Middle frontal gyrus (tissue), 1 donor: ENCODE measurements around the gene MDFIC2.
"Not testable (repeated sequence)": the region's sequence is repeated elsewhere in the genome, so short reads cannot be mapped to it uniquely, and the experiment has no call there.

Experiments
- DNase-seq: peaks from one replicate; pipeline ENCODE4 v3.0.0-alpha.2; 2015; ENCODE audit warnings: low spot score; ENCODE audit errors: extremely low spot score

Gene MDFIC2

DNA sequence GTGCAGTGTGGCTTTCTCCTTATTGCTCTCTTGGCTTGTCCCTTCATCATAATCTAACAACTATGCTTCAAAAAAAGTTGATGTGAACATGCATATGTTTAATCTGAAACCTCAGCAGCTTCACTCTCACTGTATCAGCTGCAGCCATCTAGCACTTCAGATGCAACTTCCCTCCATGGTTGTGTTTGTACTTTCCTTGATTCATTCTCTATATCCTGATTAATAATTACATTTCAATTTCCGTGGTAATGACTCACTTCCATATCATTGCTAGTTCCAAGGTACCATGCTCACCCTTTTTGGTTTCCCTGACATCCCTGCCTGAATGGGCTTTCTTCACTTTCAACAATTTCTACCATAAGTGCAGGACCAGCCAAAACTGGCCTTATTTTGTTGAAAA lies 51.2 kb downstream of the MDFIC2 start:
- DNase-seq: no peak

DNA sequence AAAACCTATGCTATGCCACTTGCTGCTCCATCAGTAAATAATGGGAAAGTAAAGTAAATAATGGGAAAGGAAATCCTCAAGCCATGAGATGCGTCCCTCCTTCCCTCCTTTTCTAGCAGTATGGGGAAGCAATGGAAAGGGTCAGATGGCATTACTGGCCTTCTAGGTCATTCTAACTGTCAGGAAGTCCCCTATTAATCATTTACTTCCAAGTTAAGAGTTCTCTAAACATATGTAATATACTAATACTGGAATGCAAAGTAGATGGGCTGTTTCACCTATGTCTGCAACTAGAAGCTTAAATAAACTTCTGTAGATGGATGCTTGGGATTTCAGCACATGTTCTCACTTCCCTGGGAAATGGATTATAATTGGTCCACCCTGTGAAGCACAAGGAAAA lies 55.9 kb downstream of the MDFIC2 start:
- no peak for DNase-seq

DNA sequence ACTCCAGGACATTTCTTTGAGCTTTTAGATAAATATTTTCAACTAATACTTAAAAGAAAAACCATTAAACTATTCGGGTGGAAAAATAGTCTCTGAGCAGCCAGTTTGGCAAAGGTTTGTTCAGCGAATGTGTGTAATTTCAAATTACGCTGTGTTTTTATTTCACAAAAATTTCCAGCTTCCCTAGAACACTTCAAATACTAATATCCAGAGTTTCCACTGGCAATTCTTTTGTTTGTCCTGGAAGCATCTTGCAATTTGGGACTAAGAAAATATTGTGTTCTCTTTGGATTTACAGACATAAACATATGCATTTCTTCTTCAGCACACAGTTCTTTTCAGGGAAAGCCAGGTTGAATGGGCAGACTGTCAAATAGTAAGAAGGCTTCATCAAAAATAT lies 61.9 kb downstream of the MDFIC2 start:
- DNase-seq: no peak

DNA sequence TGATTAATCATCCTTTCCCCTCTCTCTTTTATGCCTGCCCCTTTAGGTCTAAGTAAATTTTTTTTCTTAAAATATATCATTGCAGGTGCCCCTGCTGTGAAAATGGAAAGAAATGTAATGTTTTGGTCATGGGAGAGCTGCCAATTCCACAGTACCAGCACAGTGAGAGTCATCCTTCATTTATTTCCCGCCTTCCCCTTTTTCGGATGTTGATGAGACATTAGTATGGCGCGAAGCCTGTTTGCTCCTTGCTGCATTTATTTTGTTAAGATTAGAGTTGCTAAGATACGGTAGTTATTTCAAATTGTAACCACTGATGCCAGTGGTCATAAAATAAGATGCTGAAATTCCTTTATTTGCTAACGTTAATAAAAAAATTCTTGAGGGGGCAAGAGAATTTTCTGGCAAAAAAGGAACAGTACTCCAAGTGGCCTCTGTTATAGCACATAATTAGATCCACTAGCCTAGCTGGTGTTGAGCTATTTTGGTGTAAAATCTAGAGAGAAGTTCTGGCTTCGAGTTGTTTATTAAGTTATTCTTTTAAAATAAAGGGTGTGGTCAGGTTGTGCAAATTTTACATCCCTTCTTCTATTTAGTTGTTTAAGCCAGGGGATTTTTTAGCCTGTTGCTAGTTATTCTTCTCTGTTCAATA lies 62.8 kb downstream of the MDFIC2 start:
- no peak for DNase-seq

DNA sequence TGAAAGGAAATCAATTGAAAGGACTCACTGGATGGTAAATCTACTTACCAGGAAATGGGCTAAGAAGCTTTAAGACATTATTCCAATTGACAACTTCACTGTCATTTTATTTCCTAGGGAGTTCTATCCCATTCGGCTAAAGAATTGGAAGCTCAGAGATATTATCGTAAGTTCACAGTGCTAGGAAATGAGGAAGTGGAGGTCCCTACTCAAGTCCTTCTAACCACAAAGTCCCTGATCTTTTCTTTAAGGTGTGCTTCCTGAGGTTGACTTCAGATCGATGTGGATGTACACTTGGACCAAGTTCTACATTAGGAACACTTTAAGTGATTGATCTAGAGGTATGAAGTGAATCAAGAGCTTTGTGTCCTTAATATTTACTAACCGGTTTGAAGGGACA lies 63.6 kb downstream of the MDFIC2 start:
- DNase-seq: no peak

DNA sequence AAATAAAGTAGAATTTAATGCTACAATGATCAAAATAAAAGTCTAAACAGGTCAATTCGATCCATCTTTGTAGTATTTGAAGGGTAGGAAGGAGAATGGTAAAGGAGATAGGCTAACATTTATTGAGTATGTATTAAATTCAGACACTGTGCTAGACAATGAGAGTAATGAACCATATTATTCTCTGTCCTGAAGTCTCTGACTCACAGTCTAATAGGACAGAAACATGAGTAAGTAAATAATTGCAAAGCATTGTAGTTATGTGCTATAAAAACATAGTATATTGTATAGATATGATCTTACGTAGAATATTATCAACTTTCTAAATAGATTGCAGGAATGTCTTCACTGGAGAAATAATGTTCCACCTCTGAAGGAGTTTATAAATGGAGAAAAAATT lies 64.5 kb downstream of the MDFIC2 start:
- DNase-seq: no peak

DNA sequence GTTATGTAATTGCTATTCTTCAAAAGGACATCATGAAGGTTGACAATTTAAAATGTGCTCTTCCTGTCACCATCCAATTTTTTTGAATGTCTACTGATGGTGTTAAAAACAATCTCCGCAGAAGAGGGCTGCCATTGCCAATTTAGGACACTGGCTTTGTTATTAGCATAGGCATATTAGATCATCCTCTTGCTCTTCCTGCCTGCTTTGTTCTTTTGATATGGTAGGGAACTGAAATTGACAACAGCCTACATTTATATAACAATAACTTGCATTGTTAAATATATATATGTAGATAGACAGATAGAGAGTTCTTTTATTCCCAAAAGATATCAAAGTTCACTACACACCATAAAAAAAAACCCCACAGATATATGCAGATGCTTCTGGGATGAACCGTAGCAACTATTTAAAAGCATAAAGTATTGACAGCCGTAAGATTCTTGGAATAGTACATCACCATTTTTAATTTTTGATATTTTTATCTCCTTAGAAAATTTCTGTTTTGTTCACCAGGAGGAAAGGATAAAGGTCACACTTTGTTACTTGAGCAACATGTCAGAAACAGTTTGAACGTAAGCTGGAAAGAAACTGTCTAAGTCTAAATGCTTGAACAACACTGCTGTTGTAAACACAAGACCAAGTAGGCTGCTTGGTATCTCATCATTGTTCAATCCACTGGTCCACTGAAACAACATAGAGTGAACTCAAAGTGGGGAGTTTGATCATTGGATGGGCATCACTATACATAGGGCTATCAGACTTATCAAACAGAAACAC lies 66.5 kb downstream of the MDFIC2 start:
- no peak for DNase-seq

DNA sequence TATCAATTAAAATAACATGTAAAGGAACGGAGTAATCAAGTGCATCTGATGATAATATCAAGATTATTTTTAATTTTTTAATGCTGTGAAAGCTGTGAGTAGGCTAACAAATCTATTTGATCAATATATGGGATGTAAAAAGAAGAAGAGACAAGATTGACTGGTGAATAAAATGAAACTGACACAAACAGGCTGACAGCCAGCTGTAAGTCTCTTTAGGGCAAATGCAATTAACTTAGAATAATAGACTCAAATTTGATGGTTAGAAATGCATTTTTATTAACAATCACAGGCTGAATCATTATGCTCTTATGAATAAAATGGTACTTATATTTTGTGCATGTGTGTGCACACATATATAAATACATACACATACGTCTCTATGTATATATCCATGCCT lies 68.0 kb downstream of the MDFIC2 start:
- DNase-seq: no peak

DNA sequence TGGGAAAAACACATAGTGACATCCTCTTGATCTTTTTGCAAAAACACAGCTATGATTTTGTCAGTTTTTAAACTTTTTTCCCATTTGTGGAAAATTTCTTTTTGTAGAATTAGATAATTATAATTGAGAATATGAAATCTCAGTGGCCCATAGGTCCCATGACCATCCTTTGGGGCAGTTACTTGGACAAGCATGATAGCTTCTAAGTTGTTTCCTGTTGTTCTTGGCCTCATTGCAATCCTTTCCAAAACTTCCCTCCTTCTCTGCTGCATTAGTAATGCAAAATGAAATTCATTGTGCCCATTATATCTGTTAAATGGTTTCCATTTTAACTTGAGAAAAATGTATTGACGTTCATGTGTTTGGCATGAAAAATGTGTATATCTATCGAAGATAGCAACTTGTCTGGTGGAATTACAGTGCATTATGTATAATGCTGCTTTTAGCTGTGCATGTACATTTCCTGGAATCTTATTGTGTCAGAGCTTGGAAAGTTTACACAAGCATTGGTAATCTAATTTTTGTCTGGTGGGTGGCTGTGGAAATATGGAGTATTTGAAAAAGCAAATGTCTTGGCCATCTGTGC lies 70.0 kb downstream of the MDFIC2 start:
- no peak for DNase-seq

DNA sequence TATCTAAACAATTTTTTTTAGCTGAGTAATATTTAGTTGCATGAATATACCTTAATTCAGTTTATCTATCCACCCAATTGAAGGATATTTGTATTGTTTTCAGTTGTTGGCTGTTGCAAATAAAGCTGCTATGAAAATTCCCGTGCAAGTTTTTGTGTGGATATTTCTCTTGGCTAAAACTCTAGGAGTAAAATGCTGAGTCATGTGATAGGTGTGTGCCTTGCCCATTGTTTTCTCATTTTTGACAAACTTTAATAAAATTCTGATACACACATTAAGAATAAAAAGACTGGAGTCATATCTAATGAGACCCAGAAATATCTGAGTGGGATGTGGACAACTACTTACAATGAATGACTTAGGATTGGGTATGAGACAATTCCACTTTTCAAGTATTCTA lies 78.6 kb downstream of the MDFIC2 start:
- no peak for DNase-seq

DNA sequence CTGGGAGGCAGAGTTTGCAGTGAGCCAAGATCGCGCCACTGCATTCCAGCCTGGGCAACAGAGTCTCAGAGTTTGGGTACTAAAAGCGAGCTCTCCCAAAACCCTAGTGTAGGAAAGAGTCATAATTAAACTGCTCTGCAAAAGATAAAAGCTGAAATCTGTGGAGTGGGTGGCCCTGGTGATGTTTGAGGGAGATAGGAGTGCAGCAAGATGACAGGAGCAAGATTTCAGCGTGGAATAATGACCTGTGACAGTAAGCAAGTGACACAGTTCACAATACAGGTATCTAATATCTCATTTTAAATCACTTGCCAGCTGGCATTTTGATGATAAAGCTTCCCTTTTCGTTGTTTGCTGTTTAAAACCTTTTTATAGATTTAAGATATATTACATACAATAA lies 79.3 kb downstream of the MDFIC2 start:
- no peak for DNase-seq

DNA sequence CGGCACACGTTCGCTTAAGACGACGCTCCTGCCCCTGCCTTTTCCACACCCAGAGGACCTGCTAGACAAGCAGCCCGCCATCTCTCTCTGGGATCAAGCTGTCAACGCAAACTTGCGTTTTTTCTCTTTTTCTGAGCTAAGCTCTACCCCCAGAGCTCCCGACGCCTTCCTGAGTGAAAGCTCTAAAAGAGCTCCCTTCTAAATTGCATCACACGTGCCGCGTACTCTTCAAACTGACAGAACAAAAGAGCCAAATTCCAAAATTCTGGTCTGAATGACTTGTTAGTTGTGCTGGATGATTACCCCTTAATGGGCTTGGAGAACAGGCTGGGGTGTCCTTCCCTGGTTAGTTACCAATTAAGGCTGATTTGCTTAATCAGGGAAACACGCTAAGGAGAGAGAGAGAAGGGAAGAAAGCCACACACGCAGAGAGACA lies 81.2 kb downstream of the MDFIC2 start:
- DNase-seq: no peak

DNA sequence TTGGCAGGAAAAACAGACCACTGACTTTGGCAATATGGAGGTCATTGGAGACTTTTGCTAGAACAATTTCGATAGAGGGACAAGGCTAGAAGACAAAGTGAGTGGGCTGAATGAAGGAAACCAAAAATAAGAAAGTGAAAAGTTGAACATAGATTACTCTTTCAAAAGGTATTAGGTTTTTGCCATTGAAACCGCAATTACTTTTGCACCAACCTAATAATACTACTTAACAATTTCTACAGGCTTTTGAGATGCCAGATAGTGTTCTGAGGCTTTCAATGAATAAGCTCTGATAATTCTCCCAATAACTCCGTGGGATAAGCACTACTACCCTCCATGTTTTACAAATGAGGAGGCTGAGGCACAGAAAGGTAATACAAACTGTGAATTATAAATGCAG lies 85.0 kb downstream of the MDFIC2 start:
- no peak for DNase-seq

DNA sequence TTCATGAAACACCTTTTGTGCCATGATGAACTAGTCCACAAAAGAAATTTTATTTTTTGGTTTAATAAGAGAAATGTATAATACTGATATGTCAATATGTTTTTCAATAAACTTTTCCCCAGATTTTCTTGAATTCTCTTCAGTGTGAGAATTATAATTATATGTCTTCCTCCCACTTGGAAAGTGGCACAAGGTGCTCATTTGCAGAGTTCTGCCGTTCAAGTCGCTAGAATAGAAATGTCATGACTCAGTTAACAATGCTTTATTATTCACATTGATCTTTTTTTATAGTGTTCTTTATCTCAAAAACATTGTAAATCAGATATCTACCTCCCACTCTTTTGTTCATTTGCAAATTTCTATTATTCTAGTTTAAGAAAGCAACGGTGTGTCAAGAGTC lies 87.3 kb downstream of the MDFIC2 start:
- DNase-seq: no peak

DNA sequence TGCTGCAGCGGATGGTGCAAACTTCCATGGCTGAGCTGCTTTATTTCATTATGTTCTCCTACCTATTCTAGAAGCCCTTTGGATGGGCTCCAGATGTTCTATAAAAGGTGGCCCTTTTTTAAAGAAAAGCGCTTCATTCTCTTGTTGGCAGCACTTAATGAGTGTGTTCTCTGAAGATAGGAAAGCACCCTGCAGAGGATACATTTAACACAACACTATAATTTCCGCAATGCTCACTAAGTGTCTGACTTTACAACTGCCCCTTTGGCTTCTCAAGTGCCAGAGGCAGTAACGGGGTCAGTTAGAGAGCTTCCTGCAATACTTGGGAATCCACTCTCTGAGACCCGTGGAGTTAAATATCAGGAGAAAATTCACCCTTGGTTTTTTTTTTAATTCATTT lies 88.1 kb downstream of the MDFIC2 start:
- no peak for DNase-seq

DNA sequence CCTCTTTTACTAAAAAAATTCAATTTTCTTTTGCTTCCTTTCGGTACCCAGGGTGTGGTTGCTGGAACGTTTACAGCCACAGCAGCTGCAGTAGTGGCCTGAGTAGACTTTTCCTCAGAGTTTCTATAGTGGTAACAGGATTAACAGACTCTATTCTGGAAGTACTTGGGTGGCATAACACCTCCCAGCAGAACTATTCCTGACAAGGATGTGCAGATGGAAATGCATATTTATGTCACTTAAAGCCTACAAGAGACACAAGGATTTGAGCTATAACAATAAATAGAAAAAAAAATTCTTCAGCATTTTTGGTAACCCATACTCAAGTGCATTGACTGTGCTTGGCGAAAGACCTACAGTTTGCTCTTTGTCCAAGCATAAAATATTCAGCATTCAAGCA lies 94.0 kb downstream of the MDFIC2 start:
- DNase-seq: peak; percentile 6

DNA sequence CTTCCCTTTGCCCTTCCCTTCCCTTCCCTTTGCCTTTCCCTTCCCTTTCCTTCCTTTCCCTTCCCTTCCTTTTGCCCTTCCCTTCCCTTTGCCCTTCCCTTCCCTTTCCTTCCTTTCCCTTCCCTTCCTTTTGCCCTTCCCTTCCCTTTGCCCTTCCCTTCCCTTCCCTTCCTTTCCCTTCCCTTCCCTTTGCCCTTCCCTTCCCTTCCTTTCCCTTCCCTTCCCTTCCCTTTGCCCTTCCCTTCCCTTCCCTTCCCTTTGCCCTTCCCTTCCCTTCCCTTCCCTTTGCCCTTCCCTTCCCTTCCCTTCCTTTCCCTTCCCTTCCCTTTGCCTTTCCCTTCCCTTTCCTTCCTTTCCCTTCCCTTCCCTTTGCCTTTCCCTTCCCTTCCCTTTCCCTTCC lies 101.2 kb downstream of the MDFIC2 start:
- DNase-seq: not testable (repeated sequence)

DNA sequence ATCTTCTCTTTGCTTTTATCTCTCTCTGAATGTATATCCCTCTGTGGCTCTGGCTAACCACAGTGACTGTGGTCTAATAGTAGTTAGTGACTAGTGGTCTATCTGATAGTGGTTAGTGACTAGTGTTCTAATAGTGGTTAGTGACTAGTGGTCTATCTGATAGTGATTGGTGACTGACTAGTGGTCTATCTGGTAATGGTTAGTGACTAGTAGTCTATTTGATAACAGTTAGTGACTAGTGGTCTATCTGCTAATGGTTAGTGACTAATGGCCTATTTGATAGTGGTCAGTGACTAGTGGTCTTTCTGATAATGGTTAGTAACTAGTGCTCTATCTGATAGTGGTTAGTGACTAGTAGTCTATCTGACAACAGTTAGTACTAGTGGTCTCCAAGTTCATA lies 110.5 kb downstream of the MDFIC2 start:
- no peak for DNase-seq

DNA sequence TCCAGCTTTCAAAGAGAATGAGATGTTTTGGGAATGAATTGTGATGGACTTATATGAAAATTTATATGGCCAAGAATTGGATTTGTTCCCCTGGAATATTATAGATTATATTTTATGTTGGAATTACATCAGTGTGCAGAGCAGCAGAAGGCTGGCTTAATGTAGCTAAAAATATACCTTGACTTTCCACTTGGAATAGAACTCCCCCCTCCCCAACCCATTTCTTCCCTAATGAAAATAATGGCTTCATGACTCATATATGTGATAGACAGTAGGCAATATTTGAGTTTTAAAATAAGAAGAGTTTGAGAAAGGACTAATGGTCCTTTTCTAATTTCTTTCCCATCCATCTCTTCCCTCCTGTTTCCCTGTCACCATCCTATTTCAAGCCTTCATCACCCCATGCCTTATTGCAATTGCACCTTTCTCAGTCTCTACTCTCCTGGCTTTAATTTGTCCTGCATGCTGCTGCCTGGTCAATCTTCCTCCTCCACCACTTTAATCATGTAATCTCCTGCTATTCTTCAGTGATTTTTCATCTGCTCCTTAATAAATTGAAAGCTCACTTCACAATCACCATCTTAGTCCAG lies 122.5 kb downstream of the MDFIC2 start:
- DNase-seq: no peak

DNA sequence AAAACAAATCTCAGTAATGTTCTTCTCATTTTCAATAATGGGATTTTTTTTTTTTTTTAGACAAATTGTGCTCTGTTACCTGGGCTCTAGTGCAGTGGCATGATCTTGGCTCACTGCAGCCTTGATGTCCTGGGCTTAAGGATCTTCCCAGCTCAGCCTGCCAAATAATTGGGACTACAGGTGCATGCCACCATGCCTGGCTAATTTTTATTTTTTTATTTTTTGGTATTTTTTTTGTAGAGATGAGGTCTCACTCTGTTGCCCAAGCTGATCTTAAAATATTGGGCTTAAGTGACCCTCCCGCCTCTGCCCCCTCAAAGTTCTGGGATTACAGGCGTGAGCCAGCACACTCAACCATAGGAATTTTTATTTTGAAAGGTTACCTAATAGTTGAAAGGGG lies 126.2 kb downstream of the MDFIC2 start:
- no peak for DNase-seq

DNA sequence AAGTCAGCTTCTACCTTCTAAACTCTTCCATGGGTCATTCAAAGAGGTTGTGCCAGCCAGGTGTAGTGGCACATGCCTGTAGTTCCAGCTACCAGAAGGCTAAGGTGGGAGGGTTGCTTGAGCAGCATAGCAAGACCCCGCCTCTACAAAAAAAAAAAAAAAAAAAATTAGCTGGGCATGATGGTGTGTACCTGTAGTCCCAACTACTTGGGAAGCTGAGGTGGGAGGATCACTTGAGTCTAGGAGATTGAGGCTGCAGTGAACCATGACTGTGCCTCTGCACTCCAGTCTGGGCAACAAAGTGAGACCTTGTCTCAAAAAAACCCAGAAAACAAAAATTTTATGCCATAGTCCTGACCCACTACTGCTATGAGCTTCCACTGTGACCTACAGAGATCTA lies 126.8 kb downstream of the MDFIC2 start:
- DNase-seq: no peak

DNA sequence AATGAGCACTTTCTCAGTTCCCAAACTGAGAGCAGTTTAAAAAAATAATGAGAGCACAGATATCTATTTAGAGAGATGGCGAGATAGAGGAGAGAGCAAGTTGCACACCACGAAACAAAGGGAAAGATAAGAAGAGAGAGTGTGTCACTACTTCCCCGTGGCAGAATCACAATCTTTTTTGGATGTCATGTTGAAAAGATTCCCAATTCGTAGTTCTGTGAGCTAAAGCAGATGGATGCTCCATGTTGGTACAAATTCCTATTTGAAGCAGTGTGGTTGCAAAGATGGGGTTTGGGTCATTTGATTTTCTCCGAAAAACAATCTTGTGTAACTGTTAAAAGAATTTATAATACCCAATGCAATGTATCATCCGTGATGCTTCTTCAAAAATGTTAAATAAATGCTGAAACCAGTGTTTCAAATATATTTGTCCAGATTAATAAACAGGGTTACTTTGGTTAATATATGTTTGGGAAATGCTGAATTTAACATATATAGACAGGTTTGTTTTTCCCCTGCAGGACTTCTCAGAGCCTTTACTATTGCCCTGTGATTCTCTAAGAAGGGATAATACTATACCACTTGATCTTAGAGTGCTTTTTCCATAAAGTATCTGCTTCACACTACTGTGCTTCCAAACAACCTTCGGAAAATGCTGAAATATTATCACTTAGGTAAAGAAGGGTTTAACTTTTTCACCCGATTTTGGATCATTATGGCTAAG lies 128.5 kb downstream of the MDFIC2 start:
- DNase-seq: no peak
